K562 (cell line): ENCODE results near the gene IL18RAP. TPM values are rescaled to one million over a fixed set of nuclear protein-coding genes. Genes with fewer than 3 reads are reported as not detected.
A peak's percentile ranks its signal among the peaks of the same experiment; 100 is the strongest.

Experiments
- ATAC-seq: fragments of 200-7000 bp; cut with Tn5 transposase; 3 replicates; pipeline ENCODE4 v1.9.1; 2020; ENCODE audit warnings: moderate library complexity
- BruUV-seq: library from RNA; stranded (reverse); fragments of 400-500 nt; replicated peaks from 2 replicates; lab custom pipeline; 2021; lab: Mats Ljungman, UMichigan
- CTCF ChIA-PET: fragments of 300-600 bp; formaldehyde crosslinking; extraction: SDS; loops from one replicate; lab custom pipeline; 2021; ENCODE audit warnings: low intra/inter-chr PET ratio; lab: Yijun Ruan, JAX
- POLR2A ChIA-PET: fragments of 300-600, 350-650 bp; sonication (Branson Sonifier 250); formaldehyde crosslinking; extraction: SDS; loops from one replicate; lab custom pipeline; 2021; ENCODE audit warnings: antibody characterized with exemption, inconsistent platforms; lab: Yijun Ruan, JAX
- DNase-seq, 4 experiments: peaks; one replicate each; pipeline versions ENCODE4 v3.0.0 to v3.0.0-alpha.2; 2011 to 2018; ENCODE audit warnings: low spot score in 3 of 4, mixed read lengths in 3 of 4; ENCODE audit errors: extremely low read depth in 1 of 4
- FAIRE-seq: peaks from 2 replicates; lab custom pipeline; 2011; peaks lifted over from hg19 to GRCh38; lab: Jason Lieb, UNC
- H2AFZ ChIP-seq: 2 replicates; pipeline ENCODE4 v1.6.0; 2011; ENCODE audit warnings: low read depth, low read length, control low read depth, inconsistent platforms
- H3K27ac ChIP-seq: fragments of 200-600 bp; 3 replicates; pipeline ENCODE4 v1.8.0; 2011; ENCODE audit warnings: low read depth, mild to moderate bottlenecking, control low read depth, inconsistent platforms, low read length, moderate library complexity, mixed read lengths; ENCODE audit errors: extremely low read depth
- H3K27me3 ChIP-seq, 2 experiments: fragments of 300-600 bp in 1 of 2; 2 replicates in 1 of 2; 3 replicates in 1 of 2; pipeline versions ENCODE4 v1.6.0 to v1.8.0; 2011; ENCODE audit warnings: inconsistent platforms in 2 of 2, low read length in 2 of 2, mild to moderate bottlenecking in 1 of 2, mixed read lengths in 1 of 2, moderate library complexity in 1 of 2; ENCODE audit not compliant: control insufficient read depth in 2 of 2, insufficient read depth in 2 of 2
- H3K36me3 ChIP-seq: fragments of 300-600 bp; 3 replicates; pipeline ENCODE4 v1.8.0; 2011; ENCODE audit warnings: mild to moderate bottlenecking, low read length, inconsistent platforms; ENCODE audit not compliant: control insufficient read depth, insufficient read depth
- H3K4me1 ChIP-seq, 2 experiments: fragments of 200-600 bp in 1 of 2; replicated peaks in 1 of 2; 2 replicates in 1 of 2; 3 replicates in 1 of 2; pipeline versions ENCODE4 v1.5.1 to v1.8.0; 2011; ENCODE audit warnings: inconsistent platforms in 2 of 2, low read length in 2 of 2, mild to moderate bottlenecking in 1 of 2, mixed read lengths in 1 of 2, moderate library complexity in 1 of 2; ENCODE audit not compliant: control insufficient read depth in 2 of 2, insufficient read depth in 2 of 2
- H3K4me2 ChIP-seq: 2 replicates; pipeline ENCODE4 v1.6.1; 2011; ENCODE audit warnings: low read length, control low read depth, inconsistent platforms, mixed read lengths; ENCODE audit not compliant: insufficient read depth
- H3K4me3 ChIP-seq: fragments of 200-600 bp; sonication (generic), shearing (Covaris generic); 2 replicates; pipeline ENCODE4 v1.5.1; 2016; ENCODE audit warnings: control low read depth, inconsistent platforms
- H3K79me2 ChIP-seq: fragments of 200-600 bp; 3 replicates; pipeline ENCODE4 v1.8.0; 2011; ENCODE audit warnings: low read length, inconsistent platforms; ENCODE audit not compliant: control insufficient read depth, insufficient read depth
- H3K9ac ChIP-seq, 2 experiments: 2 replicates each; pipeline versions ENCODE4 v1.6.0 to v1.6.1; 2011; ENCODE audit warnings: low read depth in 2 of 2, low read length in 2 of 2, control low read depth in 1 of 2, inconsistent platforms in 1 of 2, mild to moderate bottlenecking in 1 of 2, mixed read lengths in 1 of 2; ENCODE audit not compliant: insufficient read depth in 1 of 2
- H3K9me1 ChIP-seq: one replicate; pipeline ENCODE4 v1.6.0; 2011; ENCODE audit warnings: inconsistent platforms, mild to moderate bottlenecking, low read length, moderate library complexity; ENCODE audit not compliant: control insufficient read depth, insufficient read depth
- H3K9me3 ChIP-seq: replicated peaks from 2 replicates; pipeline ENCODE4 v1.5.1; 2011; ENCODE audit warnings: low read depth, low read length, inconsistent platforms; ENCODE audit not compliant: control insufficient read depth, insufficient read depth
- H4K20me1 ChIP-seq: replicated peaks from 2 replicates; pipeline ENCODE4 v1.6.1; 2011; ENCODE audit warnings: low read length, inconsistent platforms, mixed read lengths; ENCODE audit not compliant: control insufficient read depth, insufficient read depth
- EHMT2 ChIP-seq: fragments of 450-650 bp; IDR thresholded peaks from 2 replicates; pipeline ENCODE4 v1.6.1; 2018; ENCODE audit warnings: antibody characterized with exemption
- JUND ChIP-seq, 2 experiments: IDR thresholded peaks; 2 replicates in 1 of 2; 3 replicates in 1 of 2; pipeline ENCODE4 v1.6.1; 2011; ENCODE audit warnings: borderline replicate concordance in 2 of 2, low read depth in 2 of 2, low read length in 2 of 2, improper control_type of control experiment in 1 of 2, missing biosample characterization in 1 of 2, missing genetic modification characterization in 1 of 2, missing genetic modification reagents in 1 of 2
- KLF6 ChIP-seq: fragments of 250-450 bp; sonication (Bioruptor Pico); IDR thresholded peaks from 2 replicates; pipeline ENCODE4 v1.4.0; 2020; ENCODE audit warnings: mild to moderate bottlenecking, moderate library complexity, borderline replicate concordance
- LARP7 ChIP-seq: fragments of 450-650 bp; IDR thresholded peaks from 2 replicates; pipeline ENCODE4 v1.6.1; 2016
- MCM7 ChIP-seq, 2 experiments: fragments of 450-650 bp; IDR thresholded peaks; 2 replicates each; pipeline ENCODE4 v1.6.1; 2016 to 2018
- MEF2D ChIP-seq: conservative IDR thresholded peaks from 2 replicates; pipeline ENCODE4 v1.6.1; 2016; ENCODE audit warnings: low read depth, missing genetic modification characterization, missing compliant biosample characterization
- TCF7L2 ChIP-seq: fragments of 150-350 bp; IDR thresholded peaks from 2 replicates; pipeline ENCODE4 v1.6.1; 2016; ENCODE audit warnings: low read depth, mild to moderate bottlenecking, low read length, moderate library complexity
- ZBTB17 ChIP-seq: fragments of 450-650 bp; formaldehyde crosslinking; IDR thresholded peaks from 2 replicates; pipeline ENCODE4 v1.4.0; 2020; ENCODE audit warnings: mild to moderate bottlenecking
- ZNF280B ChIP-seq: fragments of 250-450 bp; sonication (Bioruptor Pico); IDR thresholded peaks from 2 replicates; pipeline ENCODE4 v1.5.1; 2021; ENCODE audit warnings: mild to moderate bottlenecking
- ZNF3 ChIP-seq: fragments of 250-450 bp; sonication (Bioruptor Pico); IDR thresholded peaks from 2 replicates; pipeline ENCODE4 v1.5.0; 2021; ENCODE audit warnings: mild to moderate bottlenecking, moderate library complexity
- ZNF583 ChIP-seq: fragments of 250-450 bp; sonication (Bioruptor Pico); IDR thresholded peaks from 2 replicates; pipeline ENCODE4 v1.4.0; 2020
- WGBS: fragments of 100-300 bp; shearing (Covaris generic); methylation state at CpG from one replicate; pipeline ENCODE4 v1.1.6; 2016; ENCODE audit warnings: low coverage, mixed read lengths; ENCODE audit not compliant: insufficient coverage; ENCODE audit errors: missing lambda C conversion rate; 5-methylcytosine and 5-hydroxymethylcytosine counted together
- in situ Hi-C: fragments of 300-500 bp; cut with MboI; formaldehyde crosslinking; loops from 4 replicates; pipeline ENCODE4 v1.15.0; 2018; ENCODE audit warnings: inconsistent platforms, mixed read lengths
- intact Hi-C: fragments of 100-400 bp; cut with micrococcal nuclease; formaldehyde crosslinking; loops from 2 replicates; pipeline ENCODE4 v1.14.2; 2022
- polyA plus RNA-seq, 8 experiments: library from polyadenylated mRNA; depleted of rRNA in 4 of 8; stranded (reverse) in 5 of 8; unstranded in 3 of 8; fragments of >200 nt; fragmentation: Nextera tagmentation in 2 of 8; fragmentation: Illumina TruSeq in 1 of 8; extraction: Ambion mirVana in 2 of 8; extraction: Trizol in 1 of 8; gene quantifications; 2 replicates each; pipeline versions ENCODE4 v1.2.1 to v1.2.3, GENCODE V29; 2011 to 2014; ENCODE audit warnings: inconsistent platforms in 1 of 8, missing spikeins in 1 of 8
- total RNA-seq, 7 experiments: library from RNA; depleted of rRNA in 6 of 7; stranded (reverse); fragments of >200 nt in 6 of 7; fragmentation: Illumina TruSeq in 2 of 7; extraction: Trizol in 2 of 7; gene quantifications; 2 replicates each; pipeline versions ENCODE4 v1.2.1 to v1.2.3, GENCODE V29; 2011 to 2021; ENCODE audit warnings: low replicate concordance in 1 of 7
- TF ChIP-seq, protein P1 (sequence below): fragments of 450-650 bp; formaldehyde crosslinking; IDR thresholded peaks from 2 replicates; pipeline ENCODE4 v1.4.0; 2022; ENCODE audit warnings: missing genetic modification characterization

Gene IL18RAP
- total and polyA plus RNA-seq, 9 of the 15 experiments (the other 6 are each of a cell fraction or from before 2014, with no cell fraction given), result 1.1 to 20.5 (median 5.8) TPM

- TF ChIP-seq ZNF280B (no peak), EHMT2 (no peak), ZNF3 (CRISPR knock-in tag) (no peak)
- TF ChIP-seq, all 486 proteins: peak for 0
- no peak overlapping the region for H2AFZ ChIP-seq
- no peak overlapping the region for H3K4me3 ChIP-seq
- H3K4me1 ChIP-seq, result peaks cover 9 to 26% of the 10 kb centered on the region in 2 experiments; a peak in 4 of 5 replicates
- H3K27ac ChIP-seq, result no peak overlapping the region
- no peak for ATAC-seq
- intact Hi-C loops, result no loop called here
- no peaks in the 10 kb centered on the region for H3K9me1 ChIP-seq
- WGBS, result 39% methylated on average over 3 of the region's 3 CpGs
- BruUV-seq, result no TSS peak
- H4K20me1 ChIP-seq, result no peaks in the 10 kb centered on the region
- H3K4me2 ChIP-seq, result no peak overlapping the region
- no peak overlapping the region for H3K9ac ChIP-seq
- no peak for FAIRE-seq
- ChIA-PET POLR2A (no interaction called here), CTCF (no interaction called here)
- no peaks in the 10 kb centered on the region for H3K9me3 ChIP-seq
- H3K27me3 ChIP-seq, result no peaks in the 10 kb centered on the region
- no peak for DNase-seq
- no peaks in the 10 kb centered on the region for H3K79me2 ChIP-seq
- in situ Hi-C loops, result no loop called here
- no peaks in the 10 kb centered on the region for H3K36me3 ChIP-seq
Observed at GRCh38 chr2:102438111-102438510, 15.2 kb downstream of the IL18RAP start.

GRCh38 chr2:102438578-102438977, 15.6 kb downstream of the IL18RAP start:
- FAIRE-seq, result no peak
- intact Hi-C loops (no loop called here), in situ Hi-C loops (no loop called here)
- Histone ChIP-seq H3K4me1 (peaks cover 9 to 26% of the 10 kb centered on the region in 2 experiments; a peak in 4 of 5 replicates), H3K9me3 (no peaks in the 10 kb centered on the region), H3K79me2 (no peaks in the 10 kb centered on the region), H3K4me3 (no peak overlapping the region), H3K27ac (no peak overlapping the region), H4K20me1 (no peaks in the 10 kb centered on the region), H3K27me3 (no peaks in the 10 kb centered on the region), H3K4me2 (peak overlapping the region; percentile 29; the same call in 1 of the 2 replicates), H3K36me3 (no peaks in the 10 kb centered on the region), H2AFZ (peak overlapping the region; percentile 67), H3K9ac (no peak overlapping the region), H3K9me1 (no peaks in the 10 kb centered on the region)
- no TSS peak for BruUV-seq
- ChIA-PET CTCF (no interaction called here), POLR2A (interaction anchor here (0.9 kb wide), 1 partner anchor 9 kb away, joined by 3 read pairs; no protein-coding TSS in a partner anchor)
- 77% methylated on average over 2 of the region's 2 CpGs for WGBS
- ATAC-seq, result no peak
- DNase-seq, result no peak
- TF ChIP-seq ZBTB17, result 0 out of 2 replicates have a peak, but pooled peaks have one; percentile 18
- TF ChIP-seq LARP7, result no peak
- TF ChIP-seq, protein P1, sequence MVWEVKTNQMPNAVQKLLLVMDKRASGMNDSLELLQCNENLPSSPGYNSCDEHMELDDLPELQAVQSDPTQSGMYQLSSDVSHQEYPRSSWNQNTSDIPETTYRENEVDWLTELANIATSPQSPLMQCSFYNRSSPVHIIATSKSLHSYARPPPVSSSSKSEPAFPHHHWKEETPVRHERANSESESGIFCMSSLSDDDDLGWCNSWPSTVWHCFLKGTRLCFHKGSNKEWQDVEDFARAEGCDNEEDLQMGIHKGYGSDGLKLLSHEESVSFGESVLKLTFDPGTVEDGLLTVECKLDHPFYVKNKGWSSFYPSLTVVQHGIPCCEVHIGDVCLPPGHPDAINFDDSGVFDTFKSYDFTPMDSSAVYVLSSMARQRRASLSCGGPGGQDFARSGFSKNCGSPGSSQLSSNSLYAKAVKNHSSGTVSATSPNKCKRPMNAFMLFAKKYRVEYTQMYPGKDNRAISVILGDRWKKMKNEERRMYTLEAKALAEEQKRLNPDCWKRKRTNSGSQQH, result no peak
- no peak for TF ChIP-seq TCF7L2
- TF ChIP-seq KLF6 (CRISPR knock-in tag), result peak; percentile 46; the same call in 1 of the 2 replicates
- TF ChIP-seq MCM7 (IDR thresholded peaks at IDR 0.05), result no peak
- 0 out of 2 replicates have a peak, but pooled peaks have one; percentile 32 for TF ChIP-seq ZNF583 (CRISPR knock-in tag)
- TF ChIP-seq MEF2D (tag), result no peak
- TF ChIP-seq JUND (IDR thresholded peaks at IDR 0.05; ENCODE audit: borderline replicate concordance, low read depth, low read length), result no peak
- no peak for TF ChIP-seq JUND (tag; IDR thresholded peaks at IDR 0.05; ENCODE audit: borderline replicate concordance, low read depth, low read length)
